Stimulated activated CD4-positive, alpha-beta T cell treated with anti-CD3 and anti-CD28 coated beads, Interleukin-2, amount 100 ng/mL, for 24 hours (primary cell): Measurements from ENCODE around the gene IFFO2.
A peak's percentile ranks its signal among the peaks of the same experiment; 100 is the strongest.

ENCODE experiments used
- DNase-seq, 2 donors: peaks; one replicate each; pipeline ENCODE4 v3.0.0-alpha.2; 2020

IFFO2 gene

GRCh38 chr1:18970762-18971161 is 14.3 kb upstream of the IFFO2 start:
- DNase-seq, result no peak

- no peak for DNase-seq
Measured at GRCh38 chr1:18970358-18970757, 13.9 kb upstream of the IFFO2 start.

- no peak for DNase-seq
Measured at GRCh38 chr1:18967066-18967690, 10.7 kb upstream of the IFFO2 start.

- DNase-seq, result peak; percentile 25 to 37
Measured at GRCh38 chr1:18965206-18966173, 9.0 kb upstream of the IFFO2 start.

- DNase-seq, result no peak
Measured at GRCh38 chr1:18963968-18964367, 7.5 kb upstream of the IFFO2 start.

- no peak for DNase-seq
Measured at GRCh38 chr1:18962855-18963737, 6.6 kb upstream of the IFFO2 start.

GRCh38 chr1:18962121-18962721 is 5.7 kb upstream of the IFFO2 start:
- DNase-seq, result no peak

GRCh38 chr1:18960821-18961220 is 4.3 kb upstream of the IFFO2 start:
- no peak for DNase-seq

GRCh38 chr1:18960409-18960808 is 3.9 kb upstream of the IFFO2 start:
- DNase-seq, result no peak

- no peak for DNase-seq
Measured at GRCh38 chr1:18959591-18959990, 3.1 kb upstream of the IFFO2 start.

GRCh38 chr1:18957532-18958300 is 1.2 kb upstream of the IFFO2 start:
- no peak for DNase-seq

GRCh38 chr1:18957136-18957521 is 653 bp upstream of the IFFO2 start:
- DNase-seq, result no peak

- DNase-seq, result peak; percentile 66 to 67
Measured at GRCh38 chr1:18955441-18956192, 859 bp downstream of the IFFO2 start.

- no peak for DNase-seq
Measured at GRCh38 chr1:18955131-18955440, 1.4 kb downstream of the IFFO2 start.

GRCh38 chr1:18954270-18955071 is 2.0 kb downstream of the IFFO2 start:
- DNase-seq, result no peak

- DNase-seq, result no peak
Measured at GRCh38 chr1:18953731-18954231, 2.7 kb downstream of the IFFO2 start.

- peak; percentile 82 for DNase-seq
Measured at GRCh38 chr1:18951818-18952391, 4.6 kb downstream of the IFFO2 start.

- peak in 1 of 2 donors; percentile 22 for DNase-seq
Measured at GRCh38 chr1:18951416-18951815, 5.1 kb downstream of the IFFO2 start.

- DNase-seq, result peak; percentile 46 to 49
Measured at GRCh38 chr1:18950401-18951026, 6.0 kb downstream of the IFFO2 start.
